ENCODE data around the gene TMEM101.

TMEM101 gene

GRCh38 chr17:44006272-44006597 lies 8.5 kb downstream of the TMEM101 start (continued):
- TF ChIP-seq, protein P1, sequence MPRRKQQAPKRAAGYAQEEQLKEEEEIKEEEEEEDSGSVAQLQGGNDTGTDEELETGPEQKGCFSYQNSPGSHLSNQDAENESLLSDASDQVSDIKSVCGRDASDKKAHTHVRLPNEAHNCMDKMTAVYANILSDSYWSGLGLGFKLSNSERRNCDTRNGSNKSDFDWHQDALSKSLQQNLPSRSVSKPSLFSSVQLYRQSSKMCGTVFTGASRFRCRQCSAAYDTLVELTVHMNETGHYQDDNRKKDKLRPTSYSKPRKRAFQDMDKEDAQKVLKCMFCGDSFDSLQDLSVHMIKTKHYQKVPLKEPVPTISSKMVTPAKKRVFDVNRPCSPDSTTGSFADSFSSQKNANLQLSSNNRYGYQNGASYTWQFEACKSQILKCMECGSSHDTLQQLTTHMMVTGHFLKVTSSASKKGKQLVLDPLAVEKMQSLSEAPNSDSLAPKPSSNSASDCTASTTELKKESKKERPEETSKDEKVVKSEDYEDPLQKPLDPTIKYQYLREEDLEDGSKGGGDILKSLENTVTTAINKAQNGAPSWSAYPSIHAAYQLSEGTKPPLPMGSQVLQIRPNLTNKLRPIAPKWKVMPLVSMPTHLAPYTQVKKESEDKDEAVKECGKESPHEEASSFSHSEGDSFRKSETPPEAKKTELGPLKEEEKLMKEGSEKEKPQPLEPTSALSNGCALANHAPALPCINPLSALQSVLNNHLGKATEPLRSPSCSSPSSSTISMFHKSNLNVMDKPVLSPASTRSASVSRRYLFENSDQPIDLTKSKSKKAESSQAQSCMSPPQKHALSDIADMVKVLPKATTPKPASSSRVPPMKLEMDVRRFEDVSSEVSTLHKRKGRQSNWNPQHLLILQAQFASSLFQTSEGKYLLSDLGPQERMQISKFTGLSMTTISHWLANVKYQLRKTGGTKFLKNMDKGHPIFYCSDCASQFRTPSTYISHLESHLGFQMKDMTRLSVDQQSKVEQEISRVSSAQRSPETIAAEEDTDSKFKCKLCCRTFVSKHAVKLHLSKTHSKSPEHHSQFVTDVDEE (CRISPR knock-in tag; IDR thresholded peaks at IDR 0.05): no peak

- TF ChIP-seq, protein P2, sequence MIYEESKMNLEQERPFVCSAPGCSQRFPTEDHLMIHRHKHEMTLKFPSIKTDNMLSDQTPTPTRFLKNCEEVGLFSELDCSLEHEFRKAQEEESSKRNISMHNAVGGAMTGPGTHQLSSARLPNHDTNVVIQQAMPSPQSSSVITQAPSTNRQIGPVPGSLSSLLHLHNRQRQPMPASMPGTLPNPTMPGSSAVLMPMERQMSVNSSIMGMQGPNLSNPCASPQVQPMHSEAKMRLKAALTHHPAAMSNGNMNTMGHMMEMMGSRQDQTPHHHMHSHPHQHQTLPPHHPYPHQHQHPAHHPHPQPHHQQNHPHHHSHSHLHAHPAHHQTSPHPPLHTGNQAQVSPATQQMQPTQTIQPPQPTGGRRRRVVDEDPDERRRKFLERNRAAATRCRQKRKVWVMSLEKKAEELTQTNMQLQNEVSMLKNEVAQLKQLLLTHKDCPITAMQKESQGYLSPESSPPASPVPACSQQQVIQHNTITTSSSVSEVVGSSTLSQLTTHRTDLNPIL (CRISPR knock-in tag; IDR thresholded peaks at IDR 0.05; ENCODE audit: low read depth): no peak
- TF ChIP-seq OSR1 (CRISPR knock-in tag; IDR thresholded peaks at IDR 0.05) (no peak), ZNF70 (CRISPR knock-in tag; IDR thresholded peaks at IDR 0.05) (no peak)
- ATAC-seq: no peak
These were observed 9.1 kb downstream of the TMEM101 start for GRCh38 chr17:44005527-44006271.

GRCh38 chr17:44004761-44005526 lies 9.8 kb downstream of the TMEM101 start:
- no peak for ATAC-seq
- no peak for TF ChIP-seq OSR1 (CRISPR knock-in tag; IDR thresholded peaks at IDR 0.05)
- no peak for TF ChIP-seq ZFP30 (CRISPR knock-in tag; IDR thresholded peaks at IDR 0.05)
- TF ChIP-seq, protein P3, sequence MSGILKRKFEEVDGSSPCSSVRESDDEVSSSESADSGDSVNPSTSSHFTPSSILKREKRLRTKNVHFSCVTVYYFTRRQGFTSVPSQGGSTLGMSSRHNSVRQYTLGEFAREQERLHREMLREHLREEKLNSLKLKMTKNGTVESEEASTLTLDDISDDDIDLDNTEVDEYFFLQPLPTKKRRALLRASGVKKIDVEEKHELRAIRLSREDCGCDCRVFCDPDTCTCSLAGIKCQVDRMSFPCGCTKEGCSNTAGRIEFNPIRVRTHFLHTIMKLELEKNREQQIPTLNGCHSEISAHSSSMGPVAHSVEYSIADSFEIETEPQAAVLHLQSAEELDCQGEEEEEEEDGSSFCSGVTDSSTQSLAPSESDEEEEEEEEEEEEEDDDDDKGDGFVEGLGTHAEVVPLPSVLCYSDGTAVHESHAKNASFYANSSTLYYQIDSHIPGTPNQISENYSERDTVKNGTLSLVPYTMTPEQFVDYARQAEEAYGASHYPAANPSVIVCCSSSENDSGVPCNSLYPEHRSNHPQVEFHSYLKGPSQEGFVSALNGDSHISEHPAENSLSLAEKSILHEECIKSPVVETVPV (CRISPR knock-in tag; IDR thresholded peaks at IDR 0.05): no peak
- TF ChIP-seq ARNTL (CRISPR knock-in tag; IDR thresholded peaks at IDR 0.05; ENCODE audit: borderline replicate concordance, low read depth): no peak
- TF ChIP-seq ZFP3 (CRISPR knock-in tag; IDR thresholded peaks at IDR 0.05): no peak
- TF ChIP-seq BACH2 (CRISPR knock-in tag; IDR thresholded peaks at IDR 0.05; ENCODE audit: borderline replicate concordance): no peak
- no peak for TF ChIP-seq SNAI2 (CRISPR knock-in tag; IDR thresholded peaks at IDR 0.05)
- TF ChIP-seq GLIS3 (CRISPR knock-in tag; IDR thresholded peaks at IDR 0.05): no peak
- TF ChIP-seq RARB (CRISPR knock-in tag; IDR thresholded peaks at IDR 0.05): no peak
- no peak for TF ChIP-seq ISL1 (CRISPR knock-in tag; IDR thresholded peaks at IDR 0.05)
- TF ChIP-seq, protein P1 (CRISPR knock-in tag; IDR thresholded peaks at IDR 0.05): no peak
- no peak for TF ChIP-seq ZNF8 (CRISPR knock-in tag; IDR thresholded peaks at IDR 0.05)
- no peak for TF ChIP-seq ESRRG (CRISPR knock-in tag; IDR thresholded peaks at IDR 0.05)

DNA sequence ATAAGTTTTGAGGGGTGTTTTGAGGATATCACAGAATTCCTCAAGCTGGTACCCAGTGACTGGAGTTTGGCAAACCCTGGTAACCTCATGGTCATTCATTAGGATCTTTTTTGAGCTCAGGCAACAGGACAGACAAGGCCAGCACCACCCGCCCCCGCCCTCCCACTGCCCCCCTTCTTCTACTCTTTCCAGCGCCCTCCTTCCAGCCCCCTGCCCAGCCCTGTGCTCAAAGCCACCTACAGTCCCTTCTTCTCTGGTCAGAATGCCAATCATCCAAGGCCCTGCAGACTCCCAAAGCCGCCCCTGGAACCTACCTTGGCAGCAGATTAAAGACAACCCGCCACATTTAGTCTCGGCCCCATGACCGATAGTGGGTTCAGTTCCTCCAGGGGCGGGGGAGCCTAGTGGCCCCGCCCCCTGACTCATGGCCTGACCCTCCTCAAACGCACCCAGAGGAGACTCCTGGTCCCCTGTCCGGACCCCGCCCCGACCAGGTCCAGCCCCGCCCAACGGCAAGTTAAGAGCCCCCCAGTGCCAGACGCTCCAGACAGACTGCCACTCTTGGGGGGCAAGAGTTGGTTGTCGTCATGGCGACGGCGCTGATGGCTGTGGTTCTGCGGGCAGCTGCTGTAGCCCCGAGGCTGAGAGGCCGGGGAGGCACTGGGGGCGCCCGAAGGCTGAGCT lies 10.5 kb downstream of the TMEM101 start, which contains the start of gene NAGS:
Gene NAGS, plus strand, starts transcription at position 546 of the 684 bp plus-strand sequence. Its CDS starts 42 bp downstream, at position 588.
- ATAC-seq: no peak
- no peak for TF ChIP-seq TCF4 (CRISPR knock-in tag; IDR thresholded peaks at IDR 0.05; ENCODE audit: borderline replicate concordance)
- TF ChIP-seq ESRRG (CRISPR knock-in tag; IDR thresholded peaks at IDR 0.05): no peak
- no peak for TF ChIP-seq BACH2 (CRISPR knock-in tag; IDR thresholded peaks at IDR 0.05; ENCODE audit: borderline replicate concordance)
